GM21576 (cell line): ENCODE data around the gene MTCH1.
"Not testable (repeated sequence)": the region's sequence is repeated elsewhere in the genome, so short reads cannot be mapped to it uniquely, and the experiment has no call there.

Source experiments
- ATAC-seq: cut with Tn5 transposase; IDR thresholded peaks from one replicate; pipeline ENCODE4 v1.9.1; 2021; ENCODE audit warnings: mild to moderate bottlenecking, moderate library complexity; ENCODE audit not compliant: unreplicated experiment

MTCH1 gene

GRCh38 chr6:36999061-36999750 is 13.2 kb upstream of the MTCH1 start:
- ATAC-seq = no peak

GRCh38 chr6:36998723-36999038 is 12.7 kb upstream of the MTCH1 start:
- no peak for ATAC-seq

GRCh38 chr6:36997811-36998722 is 12.1 kb upstream of the MTCH1 start:
- no peak for ATAC-seq

- not testable (repeated sequence) for ATAC-seq
Observed at GRCh38 chr6:36990401-36990800, 4.4 kb upstream of the MTCH1 start.

- no peak for ATAC-seq
Observed at GRCh38 chr6:36989264-36989663, 3.3 kb upstream of the MTCH1 start.

- ATAC-seq = no peak
Observed at GRCh38 chr6:36986704-36987047, 680 bp upstream of the MTCH1 start.

- ATAC-seq = no peak
Observed at GRCh38 chr6:36985417-36985807, 584 bp downstream of the MTCH1 start.

GRCh38 chr6:36984581-36985416 is 1.2 kb downstream of the MTCH1 start:
- no peak for ATAC-seq

GRCh38 chr6:36983538-36983937 is 2.5 kb downstream of the MTCH1 start:
- ATAC-seq = no peak

GRCh38 chr6:36980876-36981619 is 4.9 kb downstream of the MTCH1 start:
- no peak for ATAC-seq

GRCh38 chr6:36980129-36980528 is 5.9 kb downstream of the MTCH1 start:
- ATAC-seq = no peak

- no peak for ATAC-seq
Observed at GRCh38 chr6:36979347-36979742, 6.7 kb downstream of the MTCH1 start.

GRCh38 chr6:36978421-36979346 is 7.3 kb downstream of the MTCH1 start:
- no peak for ATAC-seq

GRCh38 chr6:36977470-36977941 is 8.5 kb downstream of the MTCH1 start:
- ATAC-seq = no peak

- ATAC-seq = no peak
Observed at GRCh38 chr6:36976931-36977330, 9.1 kb downstream of the MTCH1 start.

- no peak for ATAC-seq
Observed at GRCh38 chr6:36976509-36976908, 9.5 kb downstream of the MTCH1 start.

GRCh38 chr6:36976007-36976264 is 10.1 kb downstream of the MTCH1 start:
- ATAC-seq = no peak

GRCh38 chr6:36975231-36976006 is 10.6 kb downstream of the MTCH1 start:
- ATAC-seq = no peak

GRCh38 chr6:36973647-36974046 is 12.3 kb downstream of the MTCH1 start:
- no peak for ATAC-seq
